ENCODE results near the gene SACM1L.

- TF ChIP-seq CTCF (IDR thresholded peaks at IDR 0.05; ENCODE audit: low read depth, low read length, poor library complexity, severe bottlenecking), result no peak
- no peak for TF ChIP-seq EZH2phosphoT487 (IDR thresholded peaks at IDR 0.05; ENCODE audit: borderline replicate concordance, low read length)
Observed at GRCh38 chr3:45763303-45763675, 74.1 kb downstream of the SACM1L start.

Data from DOHH2 (cell line).